OCI-LY1 (cell line): Measurements from ENCODE around the gene INO80B.

Source experiments
- EZH2 ChIP-seq: fragments of 200-600 bp; sonication (generic), shearing (Covaris generic); IDR thresholded peaks from 2 replicates; pipeline ENCODE4 v1.8.0; 2017; ENCODE audit warnings: borderline replicate concordance, mixed run types, mild to moderate bottlenecking, antibody characterized with exemption, low read length, moderate library complexity, mixed read lengths
- TF ChIP-seq, protein P1 (sequence below): fragments of 200-600 bp; sonication (generic), shearing (Covaris generic); IDR thresholded peaks from 2 replicates; pipeline ENCODE4 v1.5.1; 2017; ENCODE audit warnings: mild to moderate bottlenecking, antibody characterized with exemption, low read length, moderate library complexity, mixed read lengths

DNA sequence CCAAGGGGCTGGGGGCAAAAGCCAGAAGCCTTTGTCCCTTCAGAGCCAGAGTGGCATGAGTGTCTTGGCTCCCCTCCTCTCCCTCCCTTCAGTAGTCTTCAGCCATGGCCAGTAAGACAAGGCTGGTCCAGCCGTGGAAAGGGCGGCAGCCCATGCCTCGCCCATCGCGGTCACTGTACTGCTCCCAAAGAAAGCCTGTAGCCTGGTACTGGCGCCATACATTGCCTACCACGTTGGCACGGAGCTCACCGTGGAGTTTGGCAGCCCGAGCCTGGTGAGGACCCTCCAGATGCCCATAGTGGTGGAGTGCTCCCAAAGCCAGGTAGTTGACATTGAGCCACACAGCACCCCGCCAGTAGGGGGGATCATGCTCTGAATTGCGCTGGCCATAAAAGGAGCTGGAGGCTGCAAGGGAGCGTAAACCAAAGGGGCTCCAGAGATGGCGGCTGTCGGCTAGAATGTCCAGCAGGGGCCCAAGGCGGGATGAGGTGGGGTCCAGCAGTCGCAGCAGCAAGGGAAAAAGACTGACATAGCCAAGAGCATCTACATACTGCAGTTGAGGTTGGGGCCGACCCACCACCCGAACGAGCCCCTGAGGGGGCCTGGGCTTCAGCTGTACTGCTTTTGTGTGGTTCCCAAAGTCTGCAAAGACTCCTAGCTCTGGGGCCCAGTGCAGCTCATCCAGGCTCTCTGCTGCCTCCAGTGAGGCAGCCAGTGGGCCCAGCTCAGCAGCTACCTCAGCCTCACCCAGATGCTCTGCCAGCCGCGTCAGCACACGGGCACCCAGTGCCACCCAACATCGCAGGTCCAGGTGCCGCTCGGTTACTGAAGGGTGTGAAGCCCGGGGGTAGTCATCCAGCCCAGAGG is 6.5 kb downstream of the INO80B start:
- TF ChIP-seq EZH2: no peak
- TF ChIP-seq, protein P1, sequence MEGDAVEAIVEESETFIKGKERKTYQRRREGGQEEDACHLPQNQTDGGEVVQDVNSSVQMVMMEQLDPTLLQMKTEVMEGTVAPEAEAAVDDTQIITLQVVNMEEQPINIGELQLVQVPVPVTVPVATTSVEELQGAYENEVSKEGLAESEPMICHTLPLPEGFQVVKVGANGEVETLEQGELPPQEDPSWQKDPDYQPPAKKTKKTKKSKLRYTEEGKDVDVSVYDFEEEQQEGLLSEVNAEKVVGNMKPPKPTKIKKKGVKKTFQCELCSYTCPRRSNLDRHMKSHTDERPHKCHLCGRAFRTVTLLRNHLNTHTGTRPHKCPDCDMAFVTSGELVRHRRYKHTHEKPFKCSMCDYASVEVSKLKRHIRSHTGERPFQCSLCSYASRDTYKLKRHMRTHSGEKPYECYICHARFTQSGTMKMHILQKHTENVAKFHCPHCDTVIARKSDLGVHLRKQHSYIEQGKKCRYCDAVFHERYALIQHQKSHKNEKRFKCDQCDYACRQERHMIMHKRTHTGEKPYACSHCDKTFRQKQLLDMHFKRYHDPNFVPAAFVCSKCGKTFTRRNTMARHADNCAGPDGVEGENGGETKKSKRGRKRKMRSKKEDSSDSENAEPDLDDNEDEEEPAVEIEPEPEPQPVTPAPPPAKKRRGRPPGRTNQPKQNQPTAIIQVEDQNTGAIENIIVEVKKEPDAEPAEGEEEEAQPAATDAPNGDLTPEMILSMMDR: peak; percentile 54; the same call in 1 of the 2 replicates
